Endodermal cell (in vitro differentiated cells): ENCODE measurements around the gene ZNF446. TPM values are rescaled to one million over a fixed set of nuclear protein-coding genes. Genes with fewer than 3 reads are reported as not detected.

ENCODE experiments used
- DNase-seq: peaks from one replicate; pipeline ENCODE4 v3.0.0-alpha.2; 2017
- H3K27ac ChIP-seq: 2 replicates; pipeline ENCODE4 v1.5.1; 2013; ENCODE audit warnings: mild to moderate bottlenecking, low read depth, low read length, moderate library complexity
- H3K27me3 ChIP-seq: 2 replicates; pipeline ENCODE4 v1.6.1; 2013; ENCODE audit warnings: mild to moderate bottlenecking, low read length, moderate library complexity; ENCODE audit not compliant: insufficient read depth, control insufficient read depth, poor library complexity, severe bottlenecking
- H3K36me3 ChIP-seq: 2 replicates; pipeline ENCODE4 v1.7.0; 2013; ENCODE audit warnings: mild to moderate bottlenecking, low read length, moderate library complexity; ENCODE audit not compliant: control insufficient read depth, insufficient read depth
- H3K4me1 ChIP-seq: one replicate; pipeline ENCODE4 v1.7.0; 2013; ENCODE audit warnings: low read length; ENCODE audit not compliant: control insufficient read depth, insufficient read depth
- H3K4me3 ChIP-seq: 2 replicates; pipeline ENCODE4 v1.5.1; 2013; ENCODE audit warnings: mild to moderate bottlenecking, low read length, moderate library complexity
- H3K9ac ChIP-seq: 2 replicates; pipeline ENCODE4 v1.6.1; 2013; ENCODE audit warnings: mild to moderate bottlenecking, low read length, moderate library complexity; ENCODE audit not compliant: poor library complexity, severe bottlenecking; ENCODE audit errors: extremely low read depth
- H3K9me3 ChIP-seq: 2 replicates; pipeline ENCODE4 v1.6.1; 2013; ENCODE audit warnings: mild to moderate bottlenecking, low read length, moderate library complexity; ENCODE audit not compliant: control insufficient read depth
- H3K27ac Mint-ChIP-seq: 2 replicates; pipeline ENCODE4 v1.8.0; 2020; ENCODE audit warnings: mixed read lengths
- H3K27me3 Mint-ChIP-seq: 2 replicates; pipeline ENCODE4 v1.8.0; 2021; ENCODE audit warnings: mild to moderate bottlenecking, mixed read lengths; ENCODE audit not compliant: insufficient read depth
- H3K36me3 Mint-ChIP-seq: 2 replicates; pipeline ENCODE4 v1.8.0; 2020; ENCODE audit warnings: low read depth, mixed read lengths
- H3K4me1 Mint-ChIP-seq: 2 replicates; pipeline ENCODE4 v1.8.0; 2020; ENCODE audit warnings: mixed read lengths
- H3K4me3 Mint-ChIP-seq: 2 replicates; pipeline ENCODE4 v1.8.0; 2020; ENCODE audit warnings: mild to moderate bottlenecking, moderate library complexity, mixed read lengths
- H3K9me3 Mint-ChIP-seq: 2 replicates; pipeline ENCODE4 v1.8.0; 2020; ENCODE audit warnings: mild to moderate bottlenecking, mixed read lengths
- CTCF ChIP-seq: fragments of 200-600 bp; sonication (generic); conservative IDR thresholded peaks from 2 replicates; pipeline ENCODE4 v1.5.0; 2021; ENCODE audit warnings: antibody characterized with exemption, mild to moderate bottlenecking
- WGBS, 2 experiments: methylation state at CpG; one replicate each; pipeline versions ENCODE4 v1.1.5 to v1.1.7; 2013; ENCODE audit warnings: missing lambda C conversion rate in 2 of 2, mixed read lengths in 1 of 2; ENCODE audit not compliant: insufficient coverage in 1 of 2, insufficient read length in 1 of 2; 5-methylcytosine and 5-hydroxymethylcytosine counted together
- total RNA-seq, 2 donors: library from RNA; stranded (reverse); fragmentation: NEBNext Ultra II Directional in 1 of 2; extraction: Animal tissue kit (Norgen Biotek cat#: 25700) in 1 of 2; gene quantifications; 2 replicates in 1 of 2; 3 replicates in 1 of 2; pipeline ENCODE4 v1.2.1, GENCODE V29; 2021

ZNF446 gene
- total RNA-seq, 2 donors from 2014 or later: 10.4 to 10.7 TPM

GRCh38 chr19:58480481-58480830 lies 4.3 kb downstream of the ZNF446 start:
- peaks cover 5% of the 10 kb centered on the region for H3K27me3 Mint-ChIP-seq
- no peak for DNase-seq
- Histone ChIP-seq H3K4me1 (peaks cover 5% of the 10 kb centered on the region), H3K27ac (no peak overlapping the region), H3K4me3 (no peak overlapping the region), H3K27me3 (no peaks in the 10 kb centered on the region), H3K36me3 (no peaks in the 10 kb centered on the region), H3K9me3 (no peaks in the 10 kb centered on the region), H3K9ac (no peak overlapping the region)
- no peaks in the 10 kb centered on the region for H3K9me3 Mint-ChIP-seq
- H3K27ac Mint-ChIP-seq: no peak overlapping the region
- H3K4me3 Mint-ChIP-seq: no peak overlapping the region
- H3K36me3 Mint-ChIP-seq: peaks cover 8% of the 10 kb centered on the region
- no peak for TF ChIP-seq CTCF
- peaks cover 8% of the 10 kb centered on the region for H3K4me1 Mint-ChIP-seq
- 87 to 94% methylated on average over 10 to 20 of the region's 20 CpGs for WGBS, 2 experiments

- DNase-seq: no peak
- H3K9me3 ChIP-seq: no peaks in the 10 kb centered on the region
- Mint-ChIP-seq H3K36me3 (peaks cover 8% of the 10 kb centered on the region), H3K27ac (no peak overlapping the region), H3K4me1 (peaks cover 8% of the 10 kb centered on the region), H3K4me3 (no peak overlapping the region), H3K9me3 (no peaks in the 10 kb centered on the region), H3K27me3 (peaks cover 5% of the 10 kb centered on the region)
- H3K4me3 ChIP-seq: no peak overlapping the region
- no peaks in the 10 kb centered on the region for H3K36me3 ChIP-seq
- peaks cover 5% of the 10 kb centered on the region for H3K4me1 ChIP-seq
- no peaks in the 10 kb centered on the region for H3K27me3 ChIP-seq
- no peak overlapping the region for H3K27ac ChIP-seq
- no peak for TF ChIP-seq CTCF
- H3K9ac ChIP-seq: no peak overlapping the region
- WGBS, 2 experiments: 81 to 100% methylated on average over 1 to 2 of the region's 2 CpGs
These were observed 4.7 kb downstream of the ZNF446 start for GRCh38 chr19:58480831-58481230.

- no peaks in the 10 kb centered on the region for H3K4me1 ChIP-seq
- 83 to 96% methylated on average over 4 to 7 of the region's 7 CpGs for WGBS, 2 experiments
- H3K27me3 Mint-ChIP-seq: no peaks in the 10 kb centered on the region
- no peaks in the 10 kb centered on the region for H3K36me3 ChIP-seq
- H3K4me1 Mint-ChIP-seq: no peaks in the 10 kb centered on the region
- no peak overlapping the region for H3K9ac ChIP-seq
- H3K4me3 Mint-ChIP-seq: no peak overlapping the region
- no peak overlapping the region for H3K27ac ChIP-seq
- no peaks in the 10 kb centered on the region for H3K9me3 ChIP-seq
- no peak for DNase-seq
- H3K27me3 ChIP-seq: no peaks in the 10 kb centered on the region
- no peak overlapping the region for H3K27ac Mint-ChIP-seq
- TF ChIP-seq CTCF: no peak
- peaks cover 5% of the 10 kb centered on the region for H3K36me3 Mint-ChIP-seq
- H3K4me3 ChIP-seq: no peak overlapping the region
- H3K9me3 Mint-ChIP-seq: no peaks in the 10 kb centered on the region
These were observed 6.2 kb downstream of the ZNF446 start for GRCh38 chr19:58482372-58482771.
